Urinary bladder (tissue), 4 donors: Measurements from ENCODE around the gene CUEDC2. TPM values are rescaled to one million over a fixed set of nuclear protein-coding genes. Genes with fewer than 3 reads are reported as not detected.
"Not testable (repeated sequence)": the region's sequence is repeated elsewhere in the genome, so short reads cannot be mapped to it uniquely, and the experiment has no call there.

Source experiments
- DNase-seq: peaks from one replicate; pipeline ENCODE4 v3.0.0-alpha.2; 2015; ENCODE audit errors: extremely low spot score
- H3K27ac ChIP-seq: one replicate; pipeline ENCODE4 v1.5.1; 2013; ENCODE audit warnings: low read depth, mild to moderate bottlenecking, moderate library complexity
- H3K36me3 ChIP-seq: one replicate; pipeline ENCODE4 v1.6.1; 2013; ENCODE audit warnings: mild to moderate bottlenecking, moderate library complexity; ENCODE audit not compliant: insufficient read depth
- H3K4me1 ChIP-seq: one replicate; pipeline ENCODE4 v1.6.1; 2013; ENCODE audit warnings: mild to moderate bottlenecking, moderate library complexity; ENCODE audit not compliant: insufficient read depth
- H3K4me3 ChIP-seq: one replicate; pipeline ENCODE4 v1.5.1; 2013; ENCODE audit warnings: low read depth, low read length
- WGBS: extraction: QIAGEN DNeasy Blood & Tissue Kit; methylation state at CpG from one replicate; pipeline ENCODE4 v1.1.7; 2013; 5-methylcytosine and 5-hydroxymethylcytosine counted together
- polyA plus RNA-seq: library from polyadenylated mRNA; stranded (reverse); fragments of 200-250 nt; gene quantifications from one replicate; pipeline ENCODE4 v1.2.3, GENCODE V29; 2013
- total RNA-seq: library from RNA; depleted of rRNA; stranded (reverse); fragments of >200 nt; gene quantifications from one replicate; pipeline ENCODE4 v1.2.3, GENCODE V29; 2014
- donor health status: healthy with polysubstance abuse.
- donor health status: healthy.

Gene CUEDC2
- total and polyA plus RNA-seq, 2 donors, result 26.9 to 77.9 TPM

DNA sequence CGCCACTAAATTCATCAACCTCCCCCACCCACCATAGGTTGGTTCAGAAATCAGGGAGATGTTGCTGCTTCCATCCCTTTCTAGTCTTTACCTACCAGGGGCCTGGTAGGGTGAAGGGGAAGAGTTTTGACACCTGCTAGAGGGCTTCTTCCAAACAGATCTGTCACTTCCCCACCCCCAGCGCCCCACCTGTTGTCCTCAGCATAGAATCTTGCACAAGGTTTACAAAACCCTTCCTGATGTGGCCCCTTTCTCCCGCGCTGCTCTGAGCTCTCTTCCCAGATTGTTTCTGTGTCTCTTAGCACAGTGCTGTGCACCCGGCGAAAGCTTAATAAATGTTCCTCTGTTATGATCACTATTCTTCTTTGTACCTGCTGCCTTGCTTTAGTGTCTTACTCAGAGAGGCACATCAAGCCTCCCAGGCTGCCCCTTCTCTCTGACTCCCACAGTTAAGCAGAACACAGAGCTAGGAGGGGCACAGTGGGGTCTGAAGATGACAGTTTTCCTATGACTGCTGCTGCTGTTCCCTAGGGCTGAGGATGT, 30.2 kb upstream of the CUEDC2 start:
- Histone ChIP-seq H3K4me3 (no peak overlapping the region), H3K36me3 (no peaks in the 10 kb centered on the region), H3K27ac (no peak overlapping the region), H3K4me1 (no peaks in the 10 kb centered on the region)
- 69% methylated on average over 6 of the region's 6 CpGs for WGBS
- DNase-seq, result no peak

DNA sequence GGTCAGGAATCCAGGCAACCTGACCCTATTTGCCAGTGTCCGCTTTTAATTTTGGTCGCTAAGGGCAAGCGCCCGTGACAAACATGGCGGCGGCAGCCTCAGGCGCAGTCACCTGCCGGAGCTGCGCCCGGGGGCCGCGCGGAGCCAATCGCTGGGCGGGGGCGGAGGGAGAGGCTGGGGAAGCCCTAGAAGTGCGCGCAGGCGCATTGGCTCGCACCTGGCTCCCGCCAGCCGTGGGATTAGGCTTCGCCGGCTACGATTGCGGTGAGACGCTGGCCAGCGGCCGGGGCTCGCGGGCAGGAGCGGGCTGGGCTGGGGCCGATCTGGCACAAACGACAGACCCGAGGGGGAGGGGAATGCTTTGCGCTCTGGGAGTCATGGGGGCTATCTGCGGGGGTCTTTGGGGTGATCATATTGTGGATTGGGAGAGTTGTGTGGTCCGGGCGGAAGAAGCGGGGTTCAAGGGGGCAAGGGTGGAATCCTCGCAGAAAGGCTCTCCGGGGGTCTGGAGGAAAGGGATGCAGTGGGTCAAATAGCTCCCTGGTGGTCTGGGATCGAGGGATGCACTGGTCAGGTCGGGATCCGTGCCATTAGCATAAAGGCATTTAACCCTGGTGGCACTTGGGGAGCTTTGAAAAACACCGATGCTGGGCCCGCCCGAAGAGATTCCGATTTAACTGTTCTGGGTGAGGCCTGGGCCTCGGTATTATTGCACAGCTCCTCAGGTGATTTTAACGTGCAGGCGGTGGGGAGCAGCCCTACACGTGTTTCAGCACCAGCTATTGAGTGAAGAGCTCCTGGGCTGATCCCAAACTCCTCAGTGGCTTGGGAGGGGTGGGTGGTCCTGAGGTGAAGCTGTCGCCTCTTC, 29.0 kb upstream of the CUEDC2 start:
- peak; percentile 54 for DNase-seq
- H3K36me3 ChIP-seq, result no peaks in the 10 kb centered on the region
- peak overlapping the region; percentile 29 for H3K4me3 ChIP-seq
- WGBS, result 6% methylated on average over 54 of the region's 54 CpGs
- no peaks in the 10 kb centered on the region for H3K4me1 ChIP-seq
- H3K27ac ChIP-seq, result no peak overlapping the region

DNA sequence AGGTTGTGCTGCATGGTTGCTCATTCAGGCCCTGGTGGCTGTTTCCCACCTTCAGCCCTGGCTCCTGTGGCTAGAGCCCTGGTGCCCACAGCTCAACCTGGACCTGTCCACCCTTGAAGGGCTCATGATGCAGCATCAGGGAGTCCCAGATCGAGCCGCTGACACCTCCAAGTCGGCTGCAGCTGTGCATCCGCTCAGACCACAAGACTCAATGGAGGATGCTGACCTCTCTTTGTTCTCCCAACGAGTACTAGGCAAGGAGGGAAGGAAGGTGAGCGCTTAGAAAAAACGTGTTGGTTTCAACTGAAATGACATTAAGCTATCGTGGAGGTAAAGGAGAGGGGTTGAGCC, 28.4 kb upstream of the CUEDC2 start:
- no peak for DNase-seq
- Histone ChIP-seq H3K27ac (no peak overlapping the region), H3K4me1 (no peaks in the 10 kb centered on the region), H3K36me3 (no peaks in the 10 kb centered on the region), H3K4me3 (peak overlapping the region; percentile 29)
- WGBS, result 29% methylated on average over 8 of the region's 8 CpGs

DNA sequence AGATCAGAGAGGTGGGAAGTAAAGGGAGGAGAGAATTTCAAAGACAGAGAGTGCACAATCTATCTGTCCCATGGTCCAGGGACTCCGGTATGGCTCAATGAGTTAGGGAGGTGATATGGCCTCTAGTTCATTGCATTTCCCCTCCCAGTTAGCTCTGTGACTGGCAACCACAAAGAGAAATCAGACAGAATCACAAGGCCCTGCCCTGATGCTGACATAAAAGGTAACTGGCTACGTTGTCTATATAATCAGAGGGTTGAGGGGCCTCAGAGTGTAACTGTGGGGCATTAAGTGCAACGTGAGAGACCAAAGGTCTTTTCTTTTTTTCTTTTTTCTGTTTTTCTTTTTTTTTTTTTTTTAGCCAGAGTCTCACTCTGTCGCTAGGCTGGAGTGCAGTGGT, 26.3 kb upstream of the CUEDC2 start:
- 74% methylated on average over 4 of the region's 4 CpGs for WGBS
- no peaks in the 10 kb centered on the region for H3K4me1 ChIP-seq
- H3K36me3 ChIP-seq, result no peaks in the 10 kb centered on the region
- no peak overlapping the region for H3K27ac ChIP-seq
- no peak for DNase-seq
- H3K4me3 ChIP-seq, result no peak overlapping the region

DNA sequence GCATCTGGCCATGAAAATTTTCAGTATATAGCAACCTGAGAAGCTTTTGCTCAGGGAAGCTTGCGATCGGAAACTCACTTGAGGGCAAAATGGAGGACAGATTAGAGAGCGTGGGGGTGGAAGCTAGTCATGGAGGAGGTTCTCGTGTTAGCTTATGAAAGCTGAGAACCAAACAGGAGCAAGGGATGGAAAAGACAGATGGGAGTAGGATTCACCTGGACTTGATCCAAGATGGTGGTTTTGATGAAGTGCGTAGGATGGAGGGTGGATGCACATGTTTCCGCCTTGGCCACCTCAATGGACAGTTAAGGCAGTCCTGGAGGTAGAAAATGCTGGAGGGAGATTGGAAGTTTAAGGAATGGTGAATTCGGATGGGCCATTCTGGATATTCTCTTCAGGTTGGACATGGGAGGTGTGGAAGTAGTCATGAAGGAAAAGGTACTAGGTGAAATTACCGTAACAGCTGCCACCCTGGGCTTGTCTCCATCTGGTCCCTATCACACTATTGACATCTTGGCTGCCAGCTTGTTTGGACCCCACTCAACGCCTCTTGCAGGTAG, 25.3 kb upstream of the CUEDC2 start:
- H3K36me3 ChIP-seq, result no peaks in the 10 kb centered on the region
- no peak overlapping the region for H3K27ac ChIP-seq
- H3K4me3 ChIP-seq, result no peak overlapping the region
- 83% methylated on average over 9 of the region's 9 CpGs for WGBS
- H3K4me1 ChIP-seq, result no peaks in the 10 kb centered on the region
- DNase-seq, result no peak

DNA sequence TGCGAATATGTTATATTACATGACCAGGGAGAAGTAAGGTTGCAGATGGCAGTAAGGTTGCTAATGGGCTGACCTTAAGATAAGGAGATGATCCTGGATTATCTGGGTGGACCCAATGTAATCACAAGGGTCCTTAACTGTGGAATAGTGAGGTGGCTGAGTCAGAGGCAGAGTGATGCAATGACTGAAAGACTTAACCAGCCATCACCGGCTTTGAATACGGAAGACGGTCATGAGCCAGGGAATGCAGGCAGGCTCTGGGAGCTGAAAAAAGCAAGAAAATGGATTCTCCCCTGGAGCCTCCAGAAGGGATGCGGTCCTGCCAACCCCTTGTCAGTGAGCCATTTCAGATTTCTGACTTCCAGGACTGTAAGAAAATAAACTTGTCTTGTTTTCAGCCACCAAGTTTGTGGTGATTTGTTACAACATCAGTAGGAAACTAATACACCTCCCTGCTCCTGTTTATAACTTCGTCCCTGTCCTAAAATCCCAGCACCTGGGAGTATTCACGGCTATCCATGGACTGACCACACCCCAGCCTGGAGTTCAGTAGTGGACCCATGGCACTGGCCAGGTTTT, 23.6 kb upstream of the CUEDC2 start:
- DNase-seq, result no peak
- Histone ChIP-seq H3K4me3 (no peak overlapping the region), H3K27ac (no peak overlapping the region), H3K36me3 (no peaks in the 10 kb centered on the region), H3K4me1 (no peaks in the 10 kb centered on the region)
- 65% methylated on average over 7 of the region's 7 CpGs for WGBS

DNA sequence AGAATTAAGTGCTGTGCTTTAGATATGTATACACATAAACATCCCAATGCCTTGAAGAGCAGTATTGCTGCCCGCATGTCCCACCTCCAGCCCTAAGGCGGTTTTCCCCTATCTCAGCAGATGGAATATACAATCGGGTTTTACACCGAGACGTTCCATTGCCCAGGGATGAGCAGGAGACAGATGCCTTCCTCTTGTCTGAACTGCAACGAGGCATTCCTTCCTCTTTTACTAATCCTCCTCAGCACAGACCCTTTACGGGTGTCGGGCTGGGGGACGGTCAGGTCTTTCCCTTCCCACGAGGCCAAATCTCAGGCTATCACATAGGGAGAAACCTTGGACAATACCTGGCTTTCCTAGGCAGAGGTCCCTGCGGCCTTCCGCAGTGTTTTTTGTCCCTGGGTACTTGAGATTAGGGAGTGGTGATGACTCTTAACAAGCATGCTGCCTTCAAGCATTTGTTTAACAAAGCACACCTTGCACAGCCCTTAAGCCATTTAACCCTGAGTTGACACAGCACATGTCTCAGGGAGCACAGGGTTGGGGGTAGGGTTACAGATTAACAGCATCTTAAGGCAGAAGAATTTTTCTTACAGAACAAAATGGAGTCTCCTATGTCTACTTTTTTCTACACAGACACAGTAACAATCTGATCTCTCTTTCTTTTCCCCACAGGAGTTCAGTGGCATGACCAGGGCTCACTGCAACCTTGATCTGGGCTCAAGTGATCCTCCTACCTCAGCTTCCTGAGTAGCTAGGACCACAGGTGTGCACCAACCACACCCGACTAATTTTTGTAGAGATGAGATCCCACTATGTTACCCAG, 22.5 kb upstream of the CUEDC2 start:
- not testable (repeated sequence) for H3K4me1 ChIP-seq, H3K27ac ChIP-seq, H3K4me3 ChIP-seq, DNase-seq, H3K36me3 ChIP-seq
- WGBS, result 60% methylated on average over 13 of the region's 13 CpGs

DNA sequence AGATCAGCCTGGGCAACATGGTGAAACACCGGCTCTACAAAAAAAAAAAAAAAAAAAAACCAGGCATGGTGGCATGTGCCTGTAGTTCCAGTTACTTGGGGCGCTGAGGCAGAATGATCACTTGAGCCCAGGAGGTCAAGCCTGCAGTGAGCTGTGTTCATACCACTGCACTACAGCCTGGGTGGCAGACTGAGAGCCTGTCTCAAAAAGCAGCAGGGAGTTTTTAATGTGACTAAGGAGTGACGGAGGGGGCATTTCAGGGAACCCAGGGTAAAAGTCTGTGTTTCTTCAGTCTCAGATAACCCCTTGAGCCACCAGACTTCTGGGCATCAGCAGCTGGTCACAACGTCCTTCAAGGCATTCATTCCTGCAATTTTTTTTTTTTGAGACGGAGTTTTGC, 21.1 kb upstream of the CUEDC2 start:
- Histone ChIP-seq H3K27ac (no peak overlapping the region), H3K4me1 (no peaks in the 10 kb centered on the region), H3K4me3 (no peak overlapping the region), H3K36me3 (no peaks in the 10 kb centered on the region)
- WGBS, result 91% methylated on average over 5 of the region's 5 CpGs
- no peak for DNase-seq

DNA sequence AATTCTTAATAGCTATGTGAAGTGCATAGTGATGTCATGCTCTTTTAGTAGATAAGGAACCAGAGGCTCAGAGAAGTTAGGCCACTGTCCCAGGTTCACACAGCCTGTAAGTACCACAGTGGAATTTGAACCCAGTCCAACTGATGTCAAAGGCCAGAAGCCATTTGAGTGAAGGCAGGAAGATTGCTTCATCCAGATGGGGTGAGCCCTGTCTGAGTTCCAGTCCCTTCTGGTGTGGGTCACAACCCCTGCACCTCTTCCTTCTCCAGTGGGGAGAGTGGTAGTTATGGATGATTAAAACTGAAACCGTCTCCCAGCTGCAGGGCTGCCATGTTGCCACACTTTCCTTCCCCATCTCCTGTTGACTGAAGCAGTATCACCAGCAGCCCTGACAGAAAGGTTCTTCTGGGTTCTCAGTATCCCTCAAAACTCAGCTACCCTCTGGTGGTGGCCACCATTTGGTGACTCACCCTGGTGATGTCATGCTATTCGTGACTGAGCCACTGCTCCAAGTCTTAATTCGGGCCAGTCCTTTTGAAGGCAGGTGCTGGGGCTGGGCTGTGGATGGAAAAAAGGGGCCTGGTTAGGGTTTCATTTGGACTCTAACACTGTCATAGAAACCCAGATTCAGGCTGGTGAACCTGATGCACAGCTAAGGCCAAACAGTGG, 20.4 kb upstream of the CUEDC2 start:
- 41% methylated on average over 3 of the region's 3 CpGs for WGBS
- H3K27ac ChIP-seq, result no peak overlapping the region
- H3K4me3 ChIP-seq, result no peak overlapping the region
- DNase-seq, result no peak
- no peaks in the 10 kb centered on the region for H3K4me1 ChIP-seq
- no peaks in the 10 kb centered on the region for H3K36me3 ChIP-seq

DNA sequence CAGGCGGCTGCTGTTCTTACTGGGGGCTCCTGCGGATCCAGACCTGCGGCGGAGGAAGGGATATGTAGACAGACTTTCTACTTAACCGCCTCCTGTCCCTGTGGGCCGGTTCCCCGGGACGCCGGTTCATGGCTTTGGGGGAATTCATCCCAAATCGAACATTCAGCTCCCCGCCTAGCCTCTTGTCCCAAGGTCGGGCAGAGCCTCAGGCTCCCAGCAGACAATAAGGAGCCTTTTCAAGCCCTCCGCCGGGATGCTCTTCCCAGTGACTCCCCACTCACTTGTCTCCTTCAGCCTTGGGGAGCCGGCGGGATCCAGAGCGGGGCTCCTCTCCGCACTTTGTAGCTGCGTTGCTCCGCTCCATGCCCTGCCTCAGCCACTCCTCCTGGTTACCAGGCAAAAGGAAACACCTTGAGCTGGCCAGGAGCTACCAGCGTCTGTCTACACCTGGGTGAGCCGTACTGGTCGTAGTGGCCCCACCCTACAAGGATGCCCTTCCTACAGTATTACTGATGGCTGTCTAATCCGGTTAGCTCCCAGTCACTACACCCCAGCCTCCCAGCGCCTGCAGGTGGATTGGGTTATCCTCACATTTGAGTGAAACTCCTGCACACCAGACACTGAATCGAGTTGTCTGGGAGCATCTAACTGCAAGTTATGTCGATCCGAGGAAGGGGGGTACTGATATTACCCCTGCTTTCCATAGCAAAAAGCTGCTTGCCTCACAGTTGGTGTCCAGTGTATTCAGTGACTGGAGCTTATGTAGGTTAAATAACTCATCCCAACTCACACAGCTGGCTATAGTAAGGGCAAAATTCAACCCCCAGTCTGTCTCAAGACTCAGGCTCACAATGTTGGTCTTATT, 19.0 kb upstream of the CUEDC2 start, which contains the start of gene C10orf95:
C10orf95 (minus strand) TSS at position 439 of the 865 bp plus-strand sequence. CDS start 450 bp downstream, outside the sequence.
- peak within 1 kb of the TSS; percentile 88 for H3K4me3 ChIP-seq
- no peaks in the 10 kb centered on the region for H3K4me1 ChIP-seq
- DNase-seq, result no peak
- peak within 1 kb of the TSS; percentile 68 for H3K27ac ChIP-seq
- 30% methylated on average over 28 of the region's 28 CpGs for WGBS
- H3K36me3 ChIP-seq, result no peaks in the 10 kb centered on the region

DNA sequence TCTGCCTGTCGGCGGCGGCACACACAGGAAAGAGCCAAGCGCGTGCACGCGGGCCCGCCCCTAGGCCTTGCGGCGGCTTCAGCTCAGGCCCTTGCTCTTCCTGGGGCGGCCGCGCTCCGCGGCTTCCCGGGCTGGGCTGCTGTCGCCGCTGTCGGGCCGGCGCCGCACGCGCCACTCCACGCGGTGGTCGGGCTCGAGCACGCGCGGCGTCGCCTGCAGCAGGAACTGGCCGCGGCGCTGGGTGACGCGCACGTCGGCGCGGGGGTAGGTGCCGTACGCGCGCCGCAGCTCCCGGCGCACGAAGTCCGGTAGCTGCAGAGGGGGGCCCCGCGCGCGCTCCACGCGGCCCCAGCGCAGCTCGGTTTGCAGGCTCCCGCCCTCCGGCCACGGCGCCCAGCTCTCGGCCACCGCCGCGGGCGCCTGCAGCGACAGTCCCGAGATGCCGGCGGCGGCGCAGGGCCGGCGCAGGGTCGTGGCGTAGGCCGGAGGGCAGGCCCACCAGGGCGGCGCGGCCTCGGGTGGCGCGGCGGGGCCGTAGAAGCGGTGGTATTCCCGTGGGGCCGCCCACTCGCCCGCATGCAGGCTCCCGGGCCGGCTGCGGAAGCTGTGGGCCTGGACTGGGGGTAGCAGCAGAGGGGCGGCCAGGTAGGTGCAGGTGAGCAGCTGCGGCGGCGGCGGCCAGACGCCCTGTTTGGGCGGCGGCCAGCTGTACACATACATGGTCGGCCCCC, 18.2 kb upstream of the CUEDC2 start:
- DNase-seq, result no peak
- peak overlapping the region; percentile 68 for H3K27ac ChIP-seq
- H3K4me3 ChIP-seq, result peak overlapping the region; percentile 88
- H3K4me1 ChIP-seq, result no peaks in the 10 kb centered on the region
- WGBS, result under 1% methylated on average over 104 of the region's 104 CpGs
- no peaks in the 10 kb centered on the region for H3K36me3 ChIP-seq

DNA sequence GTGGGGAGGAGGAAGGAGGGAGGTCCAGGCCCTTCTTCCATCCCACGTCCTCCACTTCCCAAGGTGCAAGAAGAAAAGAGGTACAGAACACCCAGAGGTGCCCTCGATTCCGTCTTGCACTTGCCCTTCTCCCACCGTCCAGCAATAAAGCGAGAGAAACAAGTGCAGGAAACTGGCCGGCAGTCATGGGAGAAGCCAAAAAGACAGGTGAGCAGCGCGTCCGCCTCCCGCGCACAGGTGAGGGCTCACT, 17.7 kb upstream of the CUEDC2 start:
- Histone ChIP-seq H3K4me3 (peak overlapping the region; percentile 88), H3K4me1 (no peaks in the 10 kb centered on the region), H3K27ac (peak overlapping the region; percentile 65), H3K36me3 (no peaks in the 10 kb centered on the region)
- no peak for DNase-seq
- under 1% methylated on average over 11 of the region's 11 CpGs for WGBS
